IMR-90 (cell line): ENCODE data around the gene GPER1. TPM values are rescaled to one million over a fixed set of nuclear protein-coding genes. Genes with fewer than 3 reads are reported as not detected.

Experiments
- ATAC-seq: fragments of 200-7000 bp; cut with Tn5 transposase; 2 replicates; pipeline ENCODE4 v1.9.1; 2020; ENCODE audit warnings: low read depth, mild to moderate bottlenecking, moderate library complexity
- BruUV-seq: library from RNA; stranded (reverse); fragments of 400-500 nt; replicated peaks from 2 replicates; lab custom pipeline; 2021; lab: Mats Ljungman, UMichigan
- CTCF ChIA-PET: fragments of 300-600 bp; formaldehyde crosslinking; extraction: SDS; loops from one replicate; lab custom pipeline; 2021; ENCODE audit warnings: antibody characterized with exemption; lab: Yijun Ruan, JAX
- POLR2A ChIA-PET: fragments of 300-600 bp; sonication (Branson Sonifier 250); formaldehyde crosslinking; loops from one replicate; lab custom pipeline; 2022; ENCODE audit warnings: antibody characterized with exemption; ENCODE audit not compliant: unreplicated experiment; lab: Charles Lee
- DNase-seq: peaks from one replicate; pipeline ENCODE4 v3.0.0; 2013
- H2AFZ ChIP-seq: replicated peaks from 2 replicates; pipeline ENCODE3; 2013; ENCODE audit warnings: low read length, mild to moderate bottlenecking; ENCODE audit not compliant: poor library complexity
- H2AK5ac ChIP-seq: 2 replicates; pipeline ENCODE4 v1.6.1; 2013; ENCODE audit warnings: low read depth, low read length, inconsistent platforms
- H2AK9ac ChIP-seq: replicated peaks from 2 replicates; pipeline ENCODE3; 2013; ENCODE audit warnings: mild to moderate bottlenecking, low read depth, low read length, moderate library complexity; ENCODE audit not compliant: poor library complexity
- H2BK120ac ChIP-seq: 2 replicates; pipeline ENCODE4 v1.6.1; 2013; ENCODE audit warnings: low read depth, low read length, inconsistent platforms
- H2BK15ac ChIP-seq: 3 replicates; pipeline ENCODE4 v1.6.1; 2013; ENCODE audit warnings: low read depth, low read length, inconsistent platforms
- H2BK20ac ChIP-seq: 2 replicates; pipeline ENCODE4 v1.6.1; 2013; ENCODE audit warnings: low read depth, mild to moderate bottlenecking, inconsistent platforms, low read length, moderate library complexity
- H2BK5ac ChIP-seq: 2 replicates; pipeline ENCODE4 v1.6.1; 2013; ENCODE audit warnings: mild to moderate bottlenecking, low read depth, low read length, inconsistent platforms; ENCODE audit not compliant: poor library complexity, severe bottlenecking
- H3K14ac ChIP-seq: replicated peaks from 2 replicates; pipeline ENCODE4 v1.6.1; 2013; ENCODE audit warnings: low read depth, low read length, inconsistent platforms
- H3K18ac ChIP-seq: 2 replicates; pipeline ENCODE4 v1.6.1; 2013; ENCODE audit warnings: low read depth, low read length, control low read depth
- H3K23ac ChIP-seq: 2 replicates; pipeline ENCODE4 v1.6.1; 2013; ENCODE audit warnings: low read depth, low read length, inconsistent platforms
- H3K27ac ChIP-seq: 2 replicates; pipeline ENCODE4 v1.5.1; 2013; ENCODE audit warnings: mild to moderate bottlenecking, control low read depth, low read length; ENCODE audit not compliant: insufficient read depth
- H3K27me3 ChIP-seq: 2 replicates; pipeline ENCODE4 v1.6.1; 2013; ENCODE audit warnings: low read length; ENCODE audit not compliant: control insufficient read depth, insufficient read depth
- H3K36me3 ChIP-seq: 2 replicates; pipeline ENCODE4 v1.6.1; 2013; ENCODE audit warnings: low read length, mixed read lengths; ENCODE audit not compliant: control insufficient read depth, insufficient read depth
- H3K4ac ChIP-seq: 2 replicates; pipeline ENCODE4 v1.6.1; 2013; ENCODE audit warnings: low read depth, low read length, inconsistent platforms
- H3K4me1 ChIP-seq: 2 replicates; pipeline ENCODE4 v1.6.1; 2013; ENCODE audit warnings: low read length, mixed read lengths; ENCODE audit not compliant: control insufficient read depth, insufficient read depth
- H3K4me2 ChIP-seq: 2 replicates; pipeline ENCODE4 v1.6.1; 2013; ENCODE audit warnings: low read depth, mild to moderate bottlenecking, control low read depth, low read length, moderate library complexity
- H3K4me3 ChIP-seq: 2 replicates; pipeline ENCODE4 v1.5.1; 2013; ENCODE audit warnings: low read depth, mild to moderate bottlenecking, control low read depth, low read length, moderate library complexity; ENCODE audit not compliant: insufficient read depth
- H3K56ac ChIP-seq: 2 replicates; pipeline ENCODE4 v1.6.1; 2013; ENCODE audit warnings: low read length, inconsistent platforms; ENCODE audit not compliant: insufficient read depth; ENCODE audit errors: extremely low read depth
- H3K79me1 ChIP-seq, 2 experiments: 2 replicates each; pipeline ENCODE4 v1.6.1; 2013; ENCODE audit warnings: low read length in 2 of 2, inconsistent platforms in 1 of 2, low read depth in 1 of 2
- H3K9ac ChIP-seq: 2 replicates; pipeline ENCODE4 v1.6.1; 2013; ENCODE audit warnings: low read depth, low read length, control low read depth
- H3K9me1 ChIP-seq: 2 replicates; pipeline ENCODE4 v1.6.1; 2013; ENCODE audit warnings: low read length, inconsistent platforms; ENCODE audit not compliant: insufficient read depth
- H3K9me3 ChIP-seq: 2 replicates; pipeline ENCODE4 v1.6.1; 2013; ENCODE audit warnings: low read length; ENCODE audit not compliant: control insufficient read depth, insufficient read depth
- H4K20me1 ChIP-seq: 2 replicates; pipeline ENCODE4 v1.6.1; 2013; ENCODE audit warnings: low read length, inconsistent platforms; ENCODE audit not compliant: insufficient read depth
- H4K5ac ChIP-seq: 2 replicates; pipeline ENCODE4 v1.6.1; 2013; ENCODE audit warnings: mild to moderate bottlenecking, low read depth, low read length, control low read depth
- H4K8ac ChIP-seq, 2 experiments: 2 replicates each; pipeline ENCODE4 v1.6.1; 2013; ENCODE audit warnings: low read depth in 2 of 2, low read length in 2 of 2, control low read depth in 1 of 2, inconsistent platforms in 1 of 2
- H4K91ac ChIP-seq: 2 replicates; pipeline ENCODE4 v1.6.1; 2013; ENCODE audit warnings: low read depth, low read length, inconsistent platforms; ENCODE audit not compliant: insufficient read depth
- BHLHE40 ChIP-seq: fragments of 150-350 bp; IDR thresholded peaks from 2 replicates; pipeline ENCODE4 v1.6.1; 2016; ENCODE audit warnings: mild to moderate bottlenecking, low read depth, low read length
- CEBPB ChIP-seq: IDR thresholded peaks from 2 replicates; pipeline ENCODE4 v1.6.1; 2012; ENCODE audit warnings: low read depth, low read length, improper control_type of control experiment
- CHD1 ChIP-seq: IDR thresholded peaks from 2 replicates; pipeline ENCODE4 v1.6.1; 2012; ENCODE audit warnings: low read depth, low read length, improper control_type of control experiment
- FOS ChIP-seq: fragments of 150-350 bp; IDR thresholded peaks from 2 replicates; pipeline ENCODE4 v1.6.1; 2016; ENCODE audit warnings: low read depth, low read length
- MAFK ChIP-seq: IDR thresholded peaks from 2 replicates; pipeline ENCODE4 v1.6.1; 2012; ENCODE audit warnings: low read depth, low read length, improper control_type of control experiment
- MXI1 ChIP-seq: IDR thresholded peaks from 2 replicates; pipeline ENCODE4 v1.6.1; 2012; ENCODE audit warnings: low read depth, mild to moderate bottlenecking, low read length, moderate library complexity, borderline replicate concordance
- NFE2L2 ChIP-seq: fragments of 150-350 bp; IDR thresholded peaks from 2 replicates; pipeline ENCODE4 v1.6.1; 2016; ENCODE audit warnings: low read depth, mild to moderate bottlenecking, low read length
- POLR2A ChIP-seq: IDR thresholded peaks from 2 replicates; pipeline ENCODE4 v1.6.1; 2012; ENCODE audit warnings: mild to moderate bottlenecking, low read depth, low read length
- RFX5 ChIP-seq: IDR thresholded peaks from 2 replicates; pipeline ENCODE4 v1.8.0; 2012; ENCODE audit warnings: low read depth, mild to moderate bottlenecking, low read length, moderate library complexity
- SMC3 ChIP-seq: fragments of 150-350 bp; IDR thresholded peaks from 2 replicates; pipeline ENCODE4 v1.6.1; 2016; ENCODE audit warnings: low read depth, mild to moderate bottlenecking, antibody characterized with exemption, low read length, moderate library complexity
- USF2 ChIP-seq: fragments of 150-350 bp; IDR thresholded peaks from 2 replicates; pipeline ENCODE4 v1.6.1; 2017; ENCODE audit warnings: mild to moderate bottlenecking, antibody characterized with exemption, low read length, low read depth
- WGBS, 2 experiments: methylation state at CpG; one replicate each; pipeline versions ENCODE4 v1.1.5 to v1.1.7; 2013; ENCODE audit warnings: missing lambda C conversion rate in 2 of 2; ENCODE audit not compliant: insufficient read length in 1 of 2; ENCODE audit errors: extremely low coverage in 2 of 2; 5-methylcytosine and 5-hydroxymethylcytosine counted together
- dilution Hi-C: fragments of 300-500 bp; cut with HindIII; formaldehyde crosslinking; loops from one replicate; pipeline ENCODE4 v1.14.3; 2018; ENCODE audit warnings: low sequenced_read_pairs; ENCODE audit not compliant: unreplicated experiment
- in situ Hi-C: fragments of 300-500 bp; cut with MboI; formaldehyde crosslinking; loops from 3 replicates; pipeline ENCODE4 v1.14.3; 2019; ENCODE audit warnings: low sequenced_read_pairs, inconsistent platforms, mixed read lengths
- intact Hi-C: fragments of 100-400 bp; cut with micrococcal nuclease; formaldehyde crosslinking; loops from 2 replicates; pipeline ENCODE4 v1.10.0; 2022
- polyA plus RNA-seq, 3 experiments: library from polyadenylated mRNA; depleted of rRNA; stranded (reverse); fragments of >200 nt; gene quantifications; 2 replicates each; pipeline ENCODE4 v1.2.3, GENCODE V29; 2012; ENCODE audit warnings: low replicate concordance in 1 of 3
- total RNA-seq: library from RNA; depleted of rRNA; stranded (reverse); fragments of >200 nt; gene quantifications from 2 replicates; pipeline ENCODE4 v1.2.3, GENCODE V29; 2012
- TF ChIP-seq, protein P1 (sequence below): fragments of 150-350 bp; IDR thresholded peaks from 2 replicates; pipeline ENCODE4 v1.6.1; 2016; ENCODE audit warnings: low read depth, mild to moderate bottlenecking, low read length, moderate library complexity, borderline replicate concordance

Gene GPER1
- total and polyA plus RNA-seq, 2 of the 4 experiments (the other 2 are of a cell fraction), result 2.0 to 5.8 TPM

DNA sequence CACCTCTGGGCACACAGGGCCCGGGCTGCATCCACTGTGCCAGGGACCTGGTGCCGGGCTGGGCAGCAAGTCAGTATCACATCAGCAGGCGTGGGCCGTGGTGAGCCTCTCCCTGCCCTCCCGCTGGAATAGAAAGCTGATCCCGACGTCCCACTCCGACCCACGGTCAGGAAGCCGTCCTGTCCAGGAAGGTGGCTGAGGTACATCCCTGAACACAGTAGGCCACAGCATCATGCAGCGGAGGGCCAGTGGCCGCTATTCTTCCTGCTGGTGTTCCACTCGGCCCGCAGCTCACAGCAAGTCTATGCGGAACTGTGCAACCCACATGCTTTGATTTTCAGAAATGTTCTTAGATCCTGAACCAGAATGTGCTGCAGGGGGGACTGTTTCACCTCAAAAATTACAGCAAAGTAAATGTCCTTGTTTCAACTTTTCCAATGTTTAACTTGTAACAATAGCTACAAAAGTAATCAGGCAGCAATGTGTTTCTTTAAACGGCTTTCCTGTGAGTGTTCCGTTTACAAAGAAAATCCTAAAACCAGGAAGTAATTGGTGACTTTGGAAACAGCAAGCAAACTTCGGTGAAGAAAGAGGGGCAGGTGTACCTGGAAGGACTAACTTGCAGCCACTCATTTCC, 44.2 kb upstream of the GPER1 start (continued):
- TF ChIP-seq SMC3, result no peak

DNA sequence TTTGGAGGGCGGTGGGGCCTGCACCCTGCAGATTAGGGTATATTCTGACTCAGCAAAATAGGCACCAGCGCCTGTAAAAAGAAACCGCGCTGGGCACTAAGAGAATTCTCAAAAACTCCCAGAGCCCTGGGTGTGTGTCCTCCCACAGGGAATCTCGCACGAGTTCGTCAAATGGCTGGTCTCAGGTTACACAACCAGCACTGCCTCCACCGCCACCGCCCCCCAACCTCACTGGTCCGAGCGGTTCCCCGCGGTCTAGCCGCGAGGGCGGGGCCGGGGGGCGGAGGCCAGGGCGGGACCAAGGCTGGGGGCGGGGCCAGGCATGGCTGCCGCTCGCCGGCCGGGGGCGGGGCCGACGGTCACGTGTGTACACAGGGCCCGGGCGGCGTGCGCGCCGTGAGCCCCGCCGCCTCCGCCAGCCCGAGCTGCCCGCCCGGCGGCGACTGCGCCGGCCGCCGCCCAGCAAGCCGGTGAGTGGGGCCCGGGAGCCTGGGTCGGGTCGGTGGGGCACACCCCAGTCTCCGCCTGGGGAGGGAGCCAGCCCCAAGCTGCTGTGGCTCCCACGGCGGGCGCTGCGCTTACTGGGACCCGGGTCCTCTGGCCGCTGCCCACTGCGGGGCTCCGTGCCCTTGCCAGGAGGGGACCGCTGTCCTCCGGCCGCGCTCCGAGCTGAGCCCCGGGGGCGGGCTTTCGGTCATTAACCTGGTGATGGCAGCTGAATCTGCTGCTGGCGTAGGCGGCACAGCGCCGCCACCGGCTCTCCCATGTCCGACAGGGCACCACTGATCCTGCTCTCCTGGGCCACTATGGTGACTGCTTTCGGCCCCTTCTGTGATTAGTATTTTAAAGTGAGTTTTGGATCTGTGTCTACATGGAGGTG, 43.5 kb upstream of the GPER1 start, which contains the start of gene GPR146:
GPR146 (plus strand) TSS at position 358 of the 880 bp plus-strand sequence. CDS start 12,970 bp downstream, outside the sequence.
- Histone ChIP-seq H2BK120ac (no peak within 1 kb of the TSS), H3K9ac (peak within 1 kb of the TSS; percentile 79), H3K56ac (no peak within 1 kb of the TSS), H2BK20ac (no peak within 1 kb of the TSS), H2AFZ (peak within 1 kb of the TSS; percentile 87), H3K4me2 (peak within 1 kb of the TSS; percentile 96), H3K14ac (0 out of 2 replicates have a peak within 1 kb of the TSS, but pooled peaks have one; percentile 20), H4K20me1 (peaks cover 27% of the 10 kb centered on the region; the same call in 1 of the 2 replicates), H3K36me3 (no peaks in the 10 kb centered on the region), H2BK15ac (no peak within 1 kb of the TSS), H3K9me3 (no peaks in the 10 kb centered on the region), H3K23ac (no peak within 1 kb of the TSS), H4K5ac (peak within 1 kb of the TSS; percentile 84), H3K4me1 (peaks cover 20% of the 10 kb centered on the region), H3K18ac (peak within 1 kb of the TSS; percentile 24; the same call in 1 of the 2 replicates), H4K8ac (peak within 1 kb of the TSS; percentile 18 to 90; a peak in 3 of 4 replicates), H3K27me3 (no peaks in the 10 kb centered on the region), H3K27ac (peak within 1 kb of the TSS; percentile 88), H2BK5ac (peak within 1 kb of the TSS; percentile 62), H2AK9ac (peak within 1 kb of the TSS; percentile 84), H2AK5ac (peak within 1 kb of the TSS; percentile 69; the same call in 1 of the 2 replicates), H3K9me1 (peaks cover 3% of the 10 kb centered on the region; the same call in 1 of the 2 replicates), H3K4ac (peak within 1 kb of the TSS; percentile 28), H4K91ac (peak within 1 kb of the TSS; percentile 4; the same call in 1 of the 2 replicates), H3K79me1 (peaks cover 10 to 38% of the 10 kb centered on the region in 2 experiments), H3K4me3 (peak within 1 kb of the TSS; percentile 54)
- dilution Hi-C loops, result no loop called here
- WGBS, 2 experiments, result 1% methylated on average over 15 of the region's 74 CpGs; no CpG with 5 or more reads in 1 of the 2 experiments
- in situ Hi-C loops, result no loop called here
- peak; percentile 94 for DNase-seq
- intact Hi-C loops, result loop anchor here (5.0 to 10.0 kb wide), 2 partner anchors 93 to 140 kb away; a partner anchor contains a TSS
- no TSS peak for BruUV-seq
- POLR2A ChIA-PET, result no interaction called here
- CTCF ChIA-PET, result interaction anchor here (0.6 to 1.1 kb wide), 2 partner anchors 10 kb away, joined by 3 to 4 read pairs; no protein-coding TSS in a partner anchor
- ATAC-seq, result peak; percentile 98
- TF ChIP-seq CHD1 (0 out of 2 replicates have a peak, but pooled peaks have one; percentile 37), POLR2A (no peak), MAFK (peak; percentile 97), CEBPB (peak; percentile 66), SMC3 (0 out of 2 replicates have a peak, but pooled peaks have one; percentile 10), FOS (no peak), NFE2L2 (peak; percentile 78), MXI1 (peak; percentile 91; the same call in 1 of the 2 replicates), RFX5 (no peak), USF2 (peak; percentile 89), BHLHE40 (peak; percentile 19; the same call in 1 of the 2 replicates)
- TF ChIP-seq, protein P1, sequence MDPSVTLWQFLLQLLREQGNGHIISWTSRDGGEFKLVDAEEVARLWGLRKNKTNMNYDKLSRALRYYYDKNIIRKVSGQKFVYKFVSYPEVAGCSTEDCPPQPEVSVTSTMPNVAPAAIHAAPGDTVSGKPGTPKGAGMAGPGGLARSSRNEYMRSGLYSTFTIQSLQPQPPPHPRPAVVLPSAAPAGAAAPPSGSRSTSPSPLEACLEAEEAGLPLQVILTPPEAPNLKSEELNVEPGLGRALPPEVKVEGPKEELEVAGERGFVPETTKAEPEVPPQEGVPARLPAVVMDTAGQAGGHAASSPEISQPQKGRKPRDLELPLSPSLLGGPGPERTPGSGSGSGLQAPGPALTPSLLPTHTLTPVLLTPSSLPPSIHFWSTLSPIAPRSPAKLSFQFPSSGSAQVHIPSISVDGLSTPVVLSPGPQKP, result no peak
